ENCODE measurements around the gene NEXN.
"Not testable (repeated sequence)": the region's sequence is repeated elsewhere in the genome, so short reads cannot be mapped to it uniquely, and the experiment has no call there.

The NEXN gene

GRCh38 chr1:77906019-77906545 lies 17.7 kb downstream of the NEXN start:
- no peak for DNase-seq (ENCODE audit: low read depth)

DNA sequence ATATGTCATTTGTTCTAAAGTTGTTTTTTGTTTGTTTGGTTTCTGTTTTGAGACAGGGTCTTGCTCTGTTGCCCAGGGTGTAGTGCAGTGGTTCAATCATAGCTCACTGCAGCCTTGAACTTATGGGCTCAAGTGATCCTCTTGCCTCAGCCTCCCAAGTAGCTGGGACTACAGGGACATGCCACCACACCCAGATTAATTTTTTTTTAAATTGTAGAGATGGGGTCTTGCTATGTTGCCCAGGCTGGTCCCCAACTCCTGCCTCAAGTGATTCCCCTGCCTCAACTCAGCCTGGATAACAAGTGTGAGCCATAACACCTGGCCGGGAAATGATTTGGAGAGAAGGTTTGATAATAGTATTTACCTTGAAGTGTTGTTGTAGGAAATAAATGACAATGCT lies 18.2 kb downstream of the NEXN start:
- no peak for DNase-seq (ENCODE audit: low read depth)

DNA sequence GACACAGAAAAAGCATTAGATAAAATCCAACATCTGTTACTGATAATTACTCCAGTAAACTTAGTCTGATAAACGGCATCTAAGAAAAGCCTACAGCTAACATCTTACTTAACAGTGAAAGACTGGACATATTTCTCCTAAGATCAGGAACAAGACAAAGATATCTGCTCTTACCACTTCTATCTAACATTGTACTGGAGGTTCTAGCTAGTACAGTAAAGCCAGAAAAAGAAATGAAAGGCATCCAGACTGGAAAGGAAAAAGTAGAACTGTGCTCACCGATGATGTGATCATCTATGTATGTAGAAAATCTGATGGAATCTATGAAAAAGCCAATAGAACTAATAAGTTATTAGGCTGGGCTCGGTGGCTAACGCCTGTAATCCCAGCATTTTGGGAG lies 21.7 kb downstream of the NEXN start:
- no peak for DNase-seq (ENCODE audit: low read depth)

- DNase-seq (ENCODE audit: low read depth): not testable (repeated sequence)
Measured at GRCh38 chr1:77918918-77919317, 30.5 kb downstream of the NEXN start.

DNA sequence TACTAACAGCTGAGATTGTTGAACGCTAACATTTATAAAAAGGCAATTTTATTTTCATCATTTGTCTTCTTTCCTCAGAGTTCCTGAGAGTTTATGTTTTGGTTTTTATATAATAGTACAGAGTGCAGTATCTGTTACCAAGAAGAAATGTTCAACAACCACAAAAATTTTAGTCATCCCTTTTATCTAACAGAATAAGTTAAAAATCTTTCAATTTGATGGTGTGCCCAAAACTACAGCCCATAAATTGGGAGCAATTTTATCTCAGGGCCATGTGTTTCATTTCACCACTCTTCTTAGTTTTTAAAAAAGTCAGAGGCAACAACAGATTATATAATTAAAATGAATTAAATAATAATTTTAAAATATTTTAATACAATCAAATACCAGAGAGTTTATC lies 37.1 kb downstream of the NEXN start:
- no peak for DNase-seq (ENCODE audit: low read depth)

DNA sequence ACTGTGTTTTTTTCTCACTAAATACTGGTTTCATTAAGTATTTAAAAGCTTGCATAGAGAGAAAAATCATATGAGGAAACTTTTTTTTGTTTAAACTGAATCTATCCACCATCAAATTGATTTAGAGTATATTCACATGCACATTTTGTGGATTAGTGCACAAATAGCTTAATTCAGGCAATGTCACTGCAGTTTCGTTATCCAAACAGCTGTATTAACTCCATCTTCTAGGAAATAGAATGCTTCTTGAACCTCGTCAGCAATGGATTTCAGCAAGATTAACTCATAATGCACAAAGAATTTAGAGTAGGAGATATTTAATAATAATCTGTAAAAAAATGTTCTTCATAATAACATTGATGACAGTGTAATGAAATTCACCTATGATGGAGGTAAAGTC lies 37.5 kb downstream of the NEXN start:
- no peak for DNase-seq (ENCODE audit: low read depth)

DNA sequence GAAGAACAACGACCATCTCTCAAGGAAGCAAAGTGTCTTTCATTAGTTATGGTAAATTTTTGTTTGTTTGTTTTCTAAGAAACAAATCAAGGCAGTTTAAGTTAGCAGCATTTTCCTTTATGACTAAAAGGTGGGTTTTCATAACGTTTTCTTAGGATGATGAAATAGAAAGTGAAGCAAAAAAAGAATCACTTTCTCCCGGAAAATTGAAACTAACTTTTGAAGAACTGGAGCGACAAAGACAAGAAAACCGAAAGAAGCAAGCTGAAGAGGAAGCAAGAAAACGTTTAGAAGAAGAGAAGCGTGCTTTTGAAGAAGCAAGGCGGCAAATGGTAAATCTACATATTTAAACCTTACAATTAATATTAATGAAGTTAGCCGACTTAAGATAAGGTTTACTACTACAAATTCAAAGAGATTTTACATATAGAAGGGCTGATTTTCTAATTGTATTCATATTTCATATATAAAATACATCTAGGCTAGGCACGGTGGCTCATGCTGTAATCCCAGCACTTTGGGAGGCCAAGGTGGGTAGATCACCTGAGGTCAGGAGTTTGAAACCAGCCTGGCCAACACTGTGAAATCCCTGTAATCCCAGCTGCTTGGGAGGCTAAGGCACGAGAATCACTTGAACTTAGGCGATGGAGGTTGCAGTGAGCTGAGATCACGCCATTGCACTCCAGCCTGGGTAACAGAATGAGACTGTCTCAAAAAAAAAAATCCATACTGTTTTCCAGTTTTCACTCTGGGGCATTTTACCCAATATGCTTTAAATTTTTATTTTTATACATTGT lies 38.3 kb downstream of the NEXN start:
- no peak for DNase-seq (ENCODE audit: low read depth)

DNA sequence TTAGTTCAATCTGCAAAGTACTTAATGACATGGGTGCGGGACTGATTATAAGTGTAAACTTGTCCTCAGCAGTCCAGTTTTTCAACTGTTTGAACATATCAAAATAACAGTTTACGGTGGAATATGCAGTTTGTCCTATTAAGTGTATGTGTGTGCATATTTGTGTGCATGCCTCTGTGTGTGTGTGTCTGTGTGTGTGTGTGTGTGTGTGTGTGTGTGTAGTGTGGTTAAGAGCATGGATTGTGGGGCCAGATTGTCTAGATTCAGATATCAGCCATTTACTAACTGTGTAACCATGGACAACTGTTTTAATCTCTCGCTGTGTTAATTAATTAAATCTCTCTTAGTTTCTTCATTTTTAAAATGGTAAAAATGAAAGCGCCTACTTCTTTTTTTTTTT lies 39.0 kb downstream of the NEXN start:
- DNase-seq (ENCODE audit: low read depth): no peak

DNA sequence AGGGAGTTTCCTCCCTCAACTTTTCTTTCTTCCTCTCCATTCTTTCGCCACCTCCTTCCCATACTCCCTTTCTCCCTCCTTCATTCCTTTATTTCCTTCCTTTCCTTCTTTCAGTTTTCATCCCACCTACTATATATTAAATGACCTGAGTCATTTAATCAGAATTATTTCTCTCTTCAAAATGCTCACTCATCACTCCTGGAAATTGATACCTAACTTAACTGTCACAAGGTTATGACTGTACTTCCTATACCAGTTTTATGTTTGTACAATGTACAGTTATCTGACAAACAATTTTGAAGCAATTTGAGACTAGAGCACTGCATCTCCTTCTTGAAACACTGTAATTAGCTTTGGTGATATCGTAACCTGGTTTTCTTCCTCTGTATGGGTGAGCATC lies 41.4 kb downstream of the NEXN start:
- no peak for DNase-seq (ENCODE audit: low read depth)

DNA sequence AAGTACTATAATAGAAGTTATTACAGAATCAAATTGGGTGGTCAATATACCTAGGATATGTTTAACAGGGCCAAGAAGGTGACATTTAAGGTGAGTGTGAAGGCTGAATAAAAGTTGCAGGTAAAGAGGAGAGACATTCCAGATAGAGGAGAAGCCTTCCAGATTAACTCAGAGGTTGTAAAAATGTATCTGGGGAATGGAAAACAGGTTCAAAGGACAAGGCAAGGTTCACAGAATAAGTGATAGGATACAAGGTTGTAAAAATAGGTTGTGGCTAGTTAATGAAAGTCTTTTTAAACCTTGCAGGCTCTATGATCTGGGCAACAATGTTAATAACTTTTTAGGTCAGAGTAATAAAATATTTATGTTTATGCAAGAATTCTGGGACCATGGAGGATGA lies 50.2 kb downstream of the NEXN start:
- DNase-seq (ENCODE audit: low read depth): no peak

GRCh38 chr1:77940921-77941570 lies 52.6 kb downstream of the NEXN start:
- no peak for DNase-seq (ENCODE audit: low read depth)

DNA sequence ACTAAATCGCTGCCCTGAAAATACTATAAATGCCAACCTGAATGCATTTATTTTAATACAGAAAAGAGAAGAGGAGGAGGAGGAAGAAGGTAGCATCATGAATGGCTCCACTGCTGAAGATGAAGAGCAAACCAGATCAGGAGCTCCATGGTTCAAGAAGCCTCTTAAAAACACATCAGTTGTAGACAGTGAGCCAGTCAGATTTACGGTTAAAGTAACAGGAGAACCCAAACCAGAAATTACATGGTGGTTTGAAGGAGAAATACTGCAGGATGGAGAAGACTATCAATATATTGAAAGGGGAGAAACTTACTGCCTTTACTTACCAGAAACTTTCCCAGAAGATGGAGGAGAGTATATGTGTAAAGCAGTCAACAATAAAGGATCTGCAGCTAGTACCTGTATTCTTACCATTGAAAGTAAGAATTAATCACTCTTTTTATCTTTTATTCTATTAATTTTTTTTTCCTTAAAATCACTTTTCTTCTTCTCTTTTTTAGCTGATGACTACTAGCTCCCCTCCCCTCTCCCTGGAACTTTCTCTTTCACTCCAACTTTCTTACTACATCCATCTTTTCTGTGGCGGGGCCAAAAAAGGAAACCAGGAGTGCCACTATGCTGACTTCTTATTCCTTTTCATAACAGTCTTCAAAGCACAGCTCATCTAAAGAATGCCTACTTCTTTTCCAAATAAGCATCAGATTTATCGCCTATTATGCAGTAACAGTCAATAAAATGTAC lies 54.1 kb downstream of the NEXN start:
- DNase-seq (ENCODE audit: low read depth): no peak

DNA sequence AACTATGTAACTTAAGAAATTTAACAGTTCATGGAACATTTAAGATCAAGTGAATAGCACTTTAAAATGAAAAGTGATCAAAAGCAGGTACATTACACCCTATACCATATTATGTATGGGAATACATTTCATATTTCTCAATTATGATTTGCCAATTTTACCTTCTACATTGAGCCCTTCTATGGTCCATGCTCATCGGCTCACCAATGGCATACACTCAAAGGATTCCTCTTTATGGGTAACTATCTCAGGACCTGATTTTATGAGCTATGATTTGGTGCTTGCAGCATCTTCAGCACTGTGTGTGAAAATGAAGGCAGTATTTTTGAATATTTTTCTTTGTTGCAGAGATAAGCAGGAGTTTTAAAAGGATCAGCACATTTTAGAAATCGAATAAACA lies 56.9 kb downstream of the NEXN start:
- no peak for DNase-seq (ENCODE audit: low read depth)

GRCh38 chr1:77948841-77949424 lies 60.5 kb downstream of the NEXN start:
- no peak for DNase-seq (ENCODE audit: low read depth)

GRCh38 chr1:77950873-77951272 lies 62.4 kb downstream of the NEXN start:
- DNase-seq (ENCODE audit: low read depth): no peak

DNA sequence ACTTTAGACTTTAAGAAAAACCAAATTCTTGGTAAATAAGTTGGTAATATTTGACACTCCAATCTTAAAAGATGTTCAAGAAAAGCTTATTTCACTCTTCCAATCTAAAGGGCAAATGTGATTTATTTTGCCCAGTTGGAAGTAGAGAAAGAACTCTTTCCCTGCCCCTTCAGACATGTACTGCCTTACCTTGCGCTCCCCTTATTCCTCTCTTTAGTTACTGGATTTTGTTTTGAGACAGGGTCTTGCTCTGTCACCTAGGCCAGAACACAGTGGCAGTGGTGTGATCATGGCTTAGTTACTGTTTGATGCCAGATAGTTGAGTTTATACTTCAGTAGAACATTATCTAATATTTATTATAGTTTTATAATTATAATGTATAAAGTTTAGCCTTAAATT lies 62.9 kb downstream of the NEXN start:
- DNase-seq (ENCODE audit: low read depth): no peak

DNA sequence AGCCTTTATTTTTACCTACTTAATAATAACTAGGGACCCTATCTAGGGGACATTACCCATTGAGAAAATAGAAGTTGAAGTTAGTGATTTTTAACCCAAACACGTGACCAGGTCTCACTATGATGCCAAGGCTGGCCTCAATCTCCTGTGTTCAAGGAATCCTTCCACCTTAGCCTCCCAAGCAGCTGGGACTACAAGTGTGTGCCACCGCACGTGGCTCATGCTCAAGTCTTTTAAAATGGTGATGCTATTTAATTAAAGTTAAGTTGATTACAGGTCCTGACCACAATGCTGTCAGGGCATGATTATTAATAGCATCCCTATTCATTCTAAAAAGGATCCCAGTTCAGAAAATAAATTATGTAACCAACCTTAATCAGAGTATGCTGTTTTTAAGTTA lies 65.5 kb downstream of the NEXN start:
- DNase-seq (ENCODE audit: low read depth): no peak

DNA sequence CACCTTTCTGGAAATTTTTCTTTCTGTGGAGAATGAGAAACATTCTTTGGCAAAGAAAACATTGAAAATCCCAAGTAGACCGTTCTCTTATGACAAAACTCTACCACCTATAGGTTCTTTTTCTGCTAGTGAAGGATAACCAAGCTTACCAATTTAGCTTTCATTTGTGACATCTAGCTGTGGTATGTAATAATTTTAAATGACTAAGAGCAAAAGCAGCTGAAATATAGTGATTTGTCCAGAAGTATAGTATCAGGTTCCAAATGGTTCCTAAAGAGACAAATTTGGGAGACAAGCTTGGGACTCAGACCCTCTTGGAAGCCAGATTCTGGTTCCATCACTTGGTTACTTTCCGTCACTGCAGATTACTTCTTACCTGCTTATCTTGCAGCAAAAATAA lies 66.1 kb downstream of the NEXN start:
- no peak for DNase-seq (ENCODE audit: low read depth)

DNA sequence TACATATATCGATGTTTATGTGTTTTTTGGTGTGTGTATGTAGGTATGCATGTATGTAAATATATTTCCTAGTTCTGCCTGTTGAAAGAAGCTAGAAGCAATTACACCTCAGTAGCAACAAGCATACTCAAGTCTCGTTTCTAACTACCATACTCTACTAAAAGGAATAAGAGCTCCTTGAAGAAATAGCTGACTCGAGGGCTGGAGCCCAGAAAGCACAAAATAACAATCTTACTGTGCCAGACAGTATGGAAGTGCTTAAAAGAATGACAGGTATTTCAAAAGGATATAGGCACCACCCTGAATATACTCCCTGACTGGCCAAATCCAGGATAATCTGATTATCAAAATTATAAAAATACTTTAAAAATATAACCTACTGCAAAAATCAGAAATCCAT lies 67.3 kb downstream of the NEXN start:
- DNase-seq (ENCODE audit: low read depth): no peak

DNA sequence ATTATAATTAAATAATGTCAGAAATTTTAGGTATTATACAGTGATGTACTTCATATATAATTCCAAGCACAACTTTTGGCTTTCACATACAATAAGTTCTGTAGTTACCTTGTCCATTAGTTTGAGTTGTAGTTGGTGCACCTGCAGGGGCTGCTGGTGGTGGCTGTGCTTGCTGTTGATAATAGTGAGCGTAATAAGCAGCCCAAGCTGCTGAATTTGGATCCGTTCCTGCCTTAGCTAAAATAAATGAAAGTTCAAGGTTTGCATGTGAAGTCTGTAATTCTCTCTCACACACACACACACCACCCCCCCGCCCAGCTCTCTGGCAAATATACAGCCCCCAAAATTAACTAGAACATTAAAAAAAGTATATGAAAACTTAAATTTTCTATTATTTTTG lies 68.0 kb downstream of the NEXN start:
- no peak for DNase-seq (ENCODE audit: low read depth)

DNA sequence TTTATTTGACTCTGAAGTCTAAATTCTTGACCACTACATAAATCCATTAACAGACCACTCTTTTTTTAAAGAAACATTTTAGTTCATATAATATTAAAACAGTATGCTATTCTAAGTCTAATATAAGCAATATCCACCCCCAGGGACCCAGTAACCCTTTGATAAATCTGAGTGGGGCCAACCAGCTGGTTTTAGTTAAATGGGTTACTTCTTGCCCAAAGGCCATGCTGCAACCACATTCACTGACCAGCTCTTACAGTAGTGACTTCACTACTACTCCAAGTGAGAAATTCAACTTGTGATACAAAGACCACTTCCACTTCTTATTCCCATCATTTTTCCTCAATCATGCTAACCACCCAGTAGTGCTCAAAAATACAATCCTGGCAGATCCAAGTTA lies 70.0 kb downstream of the NEXN start:
- no peak for DNase-seq (ENCODE audit: low read depth)

DNA sequence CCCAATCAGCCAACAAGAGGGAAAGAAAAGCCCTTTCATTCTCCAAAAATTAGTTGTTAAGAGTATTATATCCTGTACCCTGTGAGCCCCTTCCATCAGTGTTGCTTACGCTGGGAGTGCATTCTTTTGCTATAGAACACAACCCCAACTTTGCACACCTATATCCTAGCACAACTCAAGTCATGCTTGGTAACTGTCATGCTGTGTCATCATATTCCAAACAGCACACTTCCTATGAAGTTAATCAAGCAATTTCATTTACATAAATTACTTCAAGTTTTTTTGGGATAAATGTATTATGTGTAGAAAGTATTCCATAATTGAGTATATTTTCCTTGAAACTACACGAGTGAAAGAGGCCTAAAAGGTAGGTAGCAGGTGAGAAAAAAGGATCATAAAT lies 70.4 kb downstream of the NEXN start:
- no peak for DNase-seq (ENCODE audit: low read depth)

GRCh38 chr1:77961392-77961791 lies 73.0 kb downstream of the NEXN start:
- DNase-seq (ENCODE audit: low read depth): no peak
